Stomach (tissue), 9 donors: ENCODE data around the gene NSUN2. TPM values are rescaled to one million over a fixed set of nuclear protein-coding genes. Genes with fewer than 3 reads are reported as not detected.

Experiments used
- DNase-seq, 2 donors: peaks; one replicate each; pipeline versions ENCODE4 v3.0.0 to v3.0.0-alpha.2; 2013 to 2019
- H3K27ac ChIP-seq, 5 donors: fragments of 200-600 bp in 4 of 5; sonication (generic) in 4 of 5; one replicate each; pipeline ENCODE4 v1.5.1; 2013 to 2019; ENCODE audit warnings: mild to moderate bottlenecking in 1 of 5, moderate library complexity in 1 of 5
- H3K27me3 ChIP-seq, 3 donors: fragments of 200-600 bp; sonication (generic); one replicate each; pipeline ENCODE4 v1.5.1; 2017 to 2019; ENCODE audit warnings: mixed run types in 1 of 3
- H3K36me3 ChIP-seq, 4 donors: fragments of 200-600 bp; sonication (generic); 1 replicate in 3 of 4; 2 replicates in 1 of 4; pipeline ENCODE4 v1.5.1; 2016 to 2019
- H3K4me1 ChIP-seq, 4 donors: fragments of 200-600 bp; sonication (generic); one replicate each; pipeline ENCODE4 v1.5.1; 2016 to 2019
- H3K4me3 ChIP-seq, 4 donors: fragments of 200-600 bp; sonication (generic) in 3 of 4; one replicate each; pipeline ENCODE4 v1.5.1; 2016 to 2019; ENCODE audit warnings: mild to moderate bottlenecking in 1 of 4
- H3K9me3 ChIP-seq, 4 donors: fragments of 200-600 bp; sonication (generic); one replicate each; pipeline ENCODE4 v1.5.1; 2016 to 2019
- CTCF ChIP-seq, 7 experiments: fragments of 450-650 bp in 4 of 7; fragments of 200-600 bp in 3 of 7; sonication (generic) in 3 of 7; IDR thresholded peaks; one replicate each; pipeline ENCODE4 v1.5.1; 2016 to 2019; ENCODE audit warnings: antibody characterized with exemption in 7 of 7, control low read depth in 2 of 7, mild to moderate bottlenecking in 1 of 7
- EP300 ChIP-seq: sonication (generic); formaldehyde crosslinking; IDR thresholded peaks from one replicate; pipeline ENCODE4 v1.6.1; 2017; ENCODE audit warnings: antibody characterized with exemption
- POLR2A ChIP-seq, 4 donors: fragments of 450-650 bp; IDR thresholded peaks; one replicate each; pipeline ENCODE4 v1.6.1; 2016; ENCODE audit warnings: antibody characterized with exemption in 4 of 4, control low read depth in 2 of 4, mild to moderate bottlenecking in 1 of 4, moderate library complexity in 1 of 4
- POLR2AphosphoS5 ChIP-seq, 3 donors: sonication (generic); formaldehyde crosslinking; IDR thresholded peaks; one replicate each; pipeline ENCODE4 v1.6.1; 2016; ENCODE audit warnings: antibody characterized with exemption in 3 of 3
- WGBS, 5 donors: extraction: QIAGEN DNeasy Blood & Tissue Kit in 3 of 5; methylation state at CpG; one replicate each; pipeline versions ENCODE4 v1.1.5 to v1.1.7; 2013 to 2018; 5-methylcytosine and 5-hydroxymethylcytosine counted together
- intact Hi-C: fragments of 100-400 bp; cut with DNase I; formaldehyde crosslinking; loops from one replicate; pipeline ENCODE4 v1.15.1; 2023; ENCODE audit warnings: low total_unique reads
- polyA plus RNA-seq, 3 donors: library from polyadenylated mRNA; stranded (reverse); fragments of 200-250 nt; gene quantifications; one replicate each; pipeline ENCODE4 v1.2.3, GENCODE V29; 2013
- total RNA-seq, 5 donors: library from RNA; depleted of rRNA; stranded (reverse); fragments of >200 nt; gene quantifications; one replicate each; pipeline versions ENCODE4 v1.1.0 to v1.2.3, GENCODE V29; 2014 to 2016
- donor health status: healthy with polysubstance abuse.
- donor health status: Bipolar disorder and iron deficiency.
- donor health status: healthy.

The NSUN2 gene
- total and polyA plus RNA-seq, 8 donors = 23.1 to 249 (median 40.3) TPM

DNA sequence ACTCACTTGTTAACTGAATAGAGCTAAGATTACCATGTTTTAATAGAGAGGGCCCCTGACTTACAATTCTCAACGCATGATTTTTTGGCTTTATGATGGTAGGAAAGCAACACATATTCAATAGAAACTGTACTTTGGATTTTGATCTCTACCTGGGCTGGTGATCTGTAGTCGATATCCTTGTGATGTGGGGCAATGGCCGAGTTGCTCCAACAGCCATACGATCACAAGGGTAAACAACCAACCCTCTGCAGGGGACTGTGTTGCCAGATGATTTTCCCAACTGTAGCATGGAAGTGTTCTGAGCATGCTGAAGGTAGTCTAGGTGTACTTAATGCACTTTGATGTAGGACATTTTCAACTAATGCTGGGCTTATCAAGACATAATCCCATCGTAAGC is 36.5 kb downstream of the NSUN2 start:
- Histone ChIP-seq H3K27me3 (no peaks in the 10 kb centered on the region), H3K36me3 (peaks cover 37 to 62% (median 58%) of the 10 kb centered on the region in 4 donors), H3K27ac (no peak overlapping the region), H3K9me3 (no peaks in the 10 kb centered on the region), H3K4me3 (no peak overlapping the region), H3K4me1 (no peaks in the 10 kb centered on the region)
- DNase-seq = no peak
- no peak for TF ChIP-seq CTCF (IDR thresholded peaks at IDR 0.05)
- no peak for TF ChIP-seq POLR2A (IDR thresholded peaks at IDR 0.05)
- TF ChIP-seq EP300 = no peak
- no peak for TF ChIP-seq POLR2AphosphoS5 (IDR thresholded peaks at IDR 0.05)
- intact Hi-C loops = no loop called here
- 87 to 95% (median 95%) methylated on average over 5 of the region's 5 CpGs for WGBS, 5 donors

DNA sequence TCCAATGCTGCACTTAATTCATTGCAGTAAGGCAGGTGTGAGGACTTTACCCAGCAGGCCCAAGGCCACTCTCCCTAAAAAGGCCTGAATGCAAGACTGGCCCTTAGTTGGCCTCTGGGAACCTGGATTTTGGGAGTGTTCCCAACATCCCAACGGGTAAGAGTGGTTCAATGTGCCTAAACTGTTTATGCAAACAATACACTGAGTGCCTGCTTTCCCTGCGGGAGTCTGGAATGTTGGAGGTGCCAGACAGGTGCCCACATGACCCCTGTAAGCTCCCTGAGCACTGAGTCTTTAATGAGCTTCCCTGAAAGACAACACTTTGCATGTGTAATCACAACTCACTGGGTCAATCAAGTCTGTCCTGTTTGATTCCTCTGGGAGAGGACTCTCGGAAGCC is 37.4 kb downstream of the NSUN2 start:
- no peak overlapping the region for H3K4me3 ChIP-seq
- H3K27me3 ChIP-seq = no peaks in the 10 kb centered on the region
- no peaks in the 10 kb centered on the region for H3K4me1 ChIP-seq
- WGBS, 5 donors = 62 to 68% (median 67%) methylated on average over 2 to 3 of the region's 3 CpGs
- H3K9me3 ChIP-seq = no peaks in the 10 kb centered on the region
- TF ChIP-seq CTCF (IDR thresholded peaks at IDR 0.05) (no peak), POLR2A (IDR thresholded peaks at IDR 0.05) (no peak), EP300 (no peak), POLR2AphosphoS5 (IDR thresholded peaks at IDR 0.05) (no peak)
- H3K27ac ChIP-seq = no peak overlapping the region
- intact Hi-C loops = no loop called here
- peaks cover 29 to 52% (median 49%) of the 10 kb centered on the region in 4 donors for H3K36me3 ChIP-seq
- DNase-seq = no peak

- no peak for DNase-seq
- H3K9me3 ChIP-seq = no peaks in the 10 kb centered on the region
- H3K36me3 ChIP-seq = peaks cover 16 to 39% (median 35%) of the 10 kb centered on the region in 4 donors
- H3K4me3 ChIP-seq = no peak overlapping the region
- intact Hi-C loops = no loop called here
- TF ChIP-seq EP300 (no peak), CTCF (IDR thresholded peaks at IDR 0.05) (no peak)
- H3K27ac ChIP-seq = no peak overlapping the region
- H3K27me3 ChIP-seq = no peaks in the 10 kb centered on the region
- 63 to 78% (median 72%) methylated on average over 6 of the region's 6 CpGs for WGBS, 5 donors
- H3K4me1 ChIP-seq = no peaks in the 10 kb centered on the region
Measured at GRCh38 chr5:6594066-6594465, 38.8 kb downstream of the NSUN2 start.

DNA sequence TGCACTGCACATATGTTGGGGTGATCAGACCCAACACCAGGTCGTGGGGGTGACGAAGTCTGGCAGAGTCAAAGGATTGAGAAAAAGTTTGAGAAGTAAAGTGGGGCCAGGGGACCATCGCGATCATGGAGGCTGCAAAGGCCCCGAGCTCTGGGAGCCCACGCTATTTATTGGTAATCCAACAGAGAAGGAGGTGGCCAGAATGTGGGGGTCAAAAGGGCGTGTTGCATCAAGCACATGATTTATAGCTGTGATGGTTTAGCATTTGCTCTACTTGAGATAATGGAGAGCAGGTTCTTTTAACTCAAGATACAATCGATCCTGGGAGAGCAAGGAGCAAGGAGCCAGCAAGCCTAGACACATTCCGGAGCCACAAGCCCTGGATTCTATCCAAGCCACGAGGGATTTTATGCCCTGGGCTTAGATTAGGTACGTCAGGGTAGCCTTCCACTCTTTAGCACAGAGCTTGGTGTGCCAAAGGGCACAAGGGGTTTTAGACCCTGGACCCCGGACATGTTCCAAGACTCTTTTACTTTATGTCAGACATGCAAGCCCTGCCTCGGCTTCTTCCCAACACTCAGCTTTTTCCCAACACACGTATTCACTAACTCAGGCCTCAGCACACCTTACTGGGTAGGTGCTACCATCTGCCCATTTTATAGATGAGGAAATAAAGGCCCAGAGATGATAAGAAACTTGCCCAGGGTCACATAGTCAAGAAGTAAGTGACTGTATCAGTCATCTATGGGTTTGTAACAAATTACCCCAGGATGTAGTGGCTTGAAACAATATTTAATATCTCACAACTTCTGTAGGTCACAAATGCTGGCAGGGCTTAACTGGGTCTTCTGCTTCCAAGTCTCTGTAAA is 39.5 kb downstream of the NSUN2 start:
- no peak for TF ChIP-seq EP300
- TF ChIP-seq POLR2AphosphoS5 (IDR thresholded peaks at IDR 0.05) = no peak
- no peak for TF ChIP-seq CTCF (IDR thresholded peaks at IDR 0.05)
- no peak for TF ChIP-seq POLR2A (IDR thresholded peaks at IDR 0.05)
- peaks cover 9 to 32% (median 28%) of the 10 kb centered on the region in 4 donors for H3K36me3 ChIP-seq
- no peak overlapping the region for H3K4me3 ChIP-seq
- WGBS, 5 donors = 73 to 81% (median 78%) methylated on average over 10 to 14 of the region's 14 CpGs
- intact Hi-C loops = no loop called here
- no peak overlapping the region for H3K27ac ChIP-seq
- no peaks in the 10 kb centered on the region for H3K4me1 ChIP-seq
- no peaks in the 10 kb centered on the region for H3K9me3 ChIP-seq
- no peaks in the 10 kb centered on the region for H3K27me3 ChIP-seq
- DNase-seq = no peak
